ELR (cell line): ENCODE results near the gene ST8SIA5.
A peak's percentile ranks its signal among the peaks of the same experiment; 100 is the strongest.

Source experiments
- DNase-seq: peaks from one replicate; pipeline ENCODE4 v3.0.0-alpha.2; 2015; ENCODE audit warnings: low read depth

The ST8SIA5 gene

DNA sequence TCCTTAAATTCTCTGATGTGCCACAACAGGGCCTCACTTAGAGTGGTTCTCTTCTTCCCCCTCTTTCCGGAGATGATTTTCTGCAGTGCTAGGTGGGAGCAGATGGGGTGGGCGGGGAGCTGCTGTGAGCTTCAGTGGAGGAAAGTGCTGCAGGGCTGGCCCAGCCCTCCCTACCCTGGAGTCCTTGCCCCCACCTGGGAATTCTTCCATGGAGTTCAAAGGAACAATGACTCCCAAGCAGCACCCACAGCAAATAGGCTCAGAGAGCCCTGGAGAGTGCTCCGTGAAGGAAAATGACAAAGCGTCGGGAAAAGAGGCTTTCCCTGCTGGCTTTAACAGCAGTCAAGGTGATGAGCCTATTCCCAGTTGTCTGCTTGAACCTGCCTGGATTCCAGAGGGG lies 128.6 kb downstream of the ST8SIA5 start:
- DNase-seq, result no peak

DNA sequence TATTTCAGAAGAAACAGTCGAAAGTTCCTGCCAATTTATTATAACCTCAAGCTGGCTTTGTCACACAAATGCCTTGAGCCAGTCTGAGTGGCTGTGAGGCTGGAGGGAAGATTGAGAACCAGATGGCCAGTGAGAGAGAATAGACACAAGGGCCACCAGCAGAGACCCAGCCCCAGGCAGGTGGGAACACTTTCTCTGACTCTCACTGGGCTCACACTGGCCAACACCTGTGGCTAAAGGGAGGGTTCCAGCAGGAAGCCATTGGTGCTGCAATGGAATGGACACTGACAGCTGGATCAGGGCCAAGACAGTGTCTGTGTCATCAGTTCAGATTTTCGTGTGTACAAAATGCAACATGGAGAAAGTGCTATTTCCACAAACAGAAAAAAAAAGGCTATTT lies 129.7 kb downstream of the ST8SIA5 start:
- no peak for DNase-seq

DNA sequence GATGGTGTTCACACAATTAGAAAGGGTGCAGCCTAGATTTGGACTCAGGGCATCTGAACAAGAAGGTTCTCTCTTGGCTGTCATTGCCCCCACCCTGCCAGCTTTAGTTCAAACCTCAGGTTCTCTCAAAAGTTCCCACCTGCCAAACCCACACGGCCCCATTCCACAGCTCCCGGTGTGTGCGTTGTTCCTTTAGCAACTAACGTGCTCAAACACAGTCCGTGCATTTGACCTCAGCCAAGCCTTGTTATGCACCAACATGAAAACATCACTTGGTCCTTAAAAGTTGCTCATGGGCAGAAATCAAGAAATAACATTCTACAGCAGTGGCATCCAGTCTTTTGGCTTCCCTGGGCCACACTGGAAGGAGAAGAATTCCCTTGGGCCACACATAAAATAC lies 131.8 kb downstream of the ST8SIA5 start:
- no peak for DNase-seq

DNA sequence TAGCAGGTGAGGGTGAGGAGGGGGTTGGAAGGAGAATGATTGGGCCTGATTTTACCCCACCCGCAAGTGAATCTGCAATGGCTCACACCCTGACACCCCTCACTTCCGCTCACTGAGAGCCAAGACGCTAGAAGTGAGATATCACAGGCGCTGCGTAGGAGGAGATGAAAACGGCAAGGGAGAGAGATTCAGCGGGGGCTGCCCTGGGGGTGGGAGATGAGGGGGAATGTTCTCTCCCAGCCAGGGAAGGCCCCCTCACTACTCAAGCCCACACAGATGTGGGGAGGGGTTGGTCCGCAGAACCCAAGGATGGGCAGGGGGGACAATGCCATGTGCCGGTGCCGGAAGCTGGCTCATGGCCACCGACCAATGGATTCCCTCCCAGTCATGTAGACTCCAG lies 132.7 kb downstream of the ST8SIA5 start:
- no peak for DNase-seq

DNA sequence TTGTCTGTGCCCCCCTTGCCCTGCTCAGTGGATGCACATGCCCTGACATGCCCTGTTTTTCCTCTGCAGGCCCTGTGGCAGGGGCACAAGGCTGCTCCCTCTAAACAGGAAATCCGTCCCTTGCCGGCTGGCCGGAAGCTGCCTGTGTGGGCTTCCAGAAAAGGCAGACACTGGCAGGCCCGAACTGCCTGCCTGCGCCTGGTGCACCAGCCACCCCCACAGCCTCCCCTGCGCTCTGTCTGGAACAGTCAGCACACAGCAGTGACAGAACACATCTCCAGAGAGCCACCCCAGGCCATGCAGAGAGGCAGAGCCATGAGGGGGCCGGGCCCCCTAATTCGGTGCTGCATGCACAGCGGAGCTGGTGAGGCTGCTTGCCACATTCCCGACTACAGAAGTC lies 133.3 kb downstream of the ST8SIA5 start:
- no peak for DNase-seq

DNA sequence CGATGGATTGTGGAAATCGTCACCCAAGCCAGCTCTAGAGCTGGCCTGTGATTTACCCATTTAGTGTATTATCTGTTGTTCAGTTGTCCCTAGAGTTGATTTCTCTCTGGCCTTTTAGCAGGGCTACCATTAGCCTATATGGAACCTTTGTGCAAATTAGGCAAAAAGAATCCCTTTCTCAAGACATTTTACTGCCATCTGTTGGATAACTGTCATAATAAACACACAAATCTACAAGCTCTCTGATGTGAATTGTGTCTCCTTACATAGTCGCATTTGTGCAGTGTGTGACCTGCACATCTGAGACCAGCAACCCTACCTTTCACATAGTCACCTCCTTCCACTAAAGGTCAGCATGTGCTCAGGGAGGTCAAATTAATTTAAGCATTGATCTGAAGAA lies 133.9 kb downstream of the ST8SIA5 start:
- DNase-seq, result peak; percentile 12

DNA sequence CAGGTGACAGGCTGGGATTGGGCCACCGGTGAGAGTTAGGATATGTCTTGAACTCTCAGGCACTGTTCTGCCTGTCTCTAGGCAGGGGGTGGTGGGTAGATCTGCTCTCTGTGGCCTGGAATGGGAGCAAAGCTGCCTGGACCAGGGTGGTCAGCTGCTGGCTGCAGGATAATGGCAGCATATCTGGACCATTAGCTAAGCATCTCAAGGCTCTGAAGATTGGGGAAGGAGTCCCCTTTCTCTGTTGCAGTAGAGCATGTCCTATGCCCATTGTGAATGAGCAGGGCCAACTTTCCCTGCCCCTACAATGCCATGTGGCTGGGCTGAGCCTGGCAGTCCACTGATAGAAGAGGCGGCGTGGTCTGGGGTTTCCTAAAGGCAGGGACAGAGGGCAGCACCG lies 134.4 kb downstream of the ST8SIA5 start:
- no peak for DNase-seq

DNA sequence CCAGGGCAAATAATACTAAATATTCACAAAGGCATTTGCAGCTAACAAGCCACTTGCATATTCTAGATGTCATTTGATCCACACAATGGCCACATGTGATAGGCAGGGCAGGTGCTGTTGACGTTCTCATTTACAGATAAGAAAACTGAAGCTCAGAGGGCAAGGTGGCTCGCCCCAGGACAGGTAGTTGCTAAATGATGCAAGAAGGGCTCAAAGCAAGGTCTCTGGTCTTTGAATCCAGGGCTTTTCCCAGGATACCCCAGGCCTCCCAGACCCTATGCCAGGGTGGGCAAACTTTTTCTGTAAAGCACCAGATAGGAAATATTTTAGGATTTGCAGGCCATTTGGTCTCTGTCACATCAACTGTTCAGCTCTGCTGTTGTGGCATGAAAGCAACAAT lies 135.0 kb downstream of the ST8SIA5 start:
- no peak for DNase-seq

DNA sequence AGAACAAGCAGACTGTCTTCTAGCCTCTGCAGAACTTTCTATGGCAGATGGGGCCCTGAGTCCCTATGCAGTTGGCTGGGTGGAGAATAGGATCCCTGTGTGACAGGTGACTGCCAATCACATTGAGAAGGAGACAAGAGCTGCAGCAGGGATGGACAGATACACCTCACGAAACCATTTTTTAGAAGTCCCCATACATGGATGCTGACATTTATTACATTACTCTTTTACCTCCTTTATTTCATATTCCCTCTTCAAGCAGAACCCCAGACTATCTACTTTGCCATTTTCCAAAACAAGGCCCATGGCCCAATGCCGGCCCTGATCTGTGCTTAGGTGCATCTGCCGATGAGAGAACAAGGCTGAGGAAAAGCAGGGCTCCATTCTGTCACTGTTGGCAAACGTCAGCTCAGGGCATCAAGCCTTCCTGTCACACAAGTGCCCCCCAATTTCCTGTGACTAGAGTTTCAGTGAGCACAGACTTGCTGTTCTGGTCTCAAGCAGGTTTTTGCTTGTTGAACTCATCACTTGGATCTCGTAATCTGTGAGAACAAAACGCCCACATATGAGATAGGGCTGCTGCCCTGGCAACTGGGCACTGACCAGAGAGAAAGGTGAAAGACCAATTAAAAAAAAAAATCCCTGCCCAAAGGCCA lies 135.6 kb downstream of the ST8SIA5 start:
- DNase-seq, result no peak

DNA sequence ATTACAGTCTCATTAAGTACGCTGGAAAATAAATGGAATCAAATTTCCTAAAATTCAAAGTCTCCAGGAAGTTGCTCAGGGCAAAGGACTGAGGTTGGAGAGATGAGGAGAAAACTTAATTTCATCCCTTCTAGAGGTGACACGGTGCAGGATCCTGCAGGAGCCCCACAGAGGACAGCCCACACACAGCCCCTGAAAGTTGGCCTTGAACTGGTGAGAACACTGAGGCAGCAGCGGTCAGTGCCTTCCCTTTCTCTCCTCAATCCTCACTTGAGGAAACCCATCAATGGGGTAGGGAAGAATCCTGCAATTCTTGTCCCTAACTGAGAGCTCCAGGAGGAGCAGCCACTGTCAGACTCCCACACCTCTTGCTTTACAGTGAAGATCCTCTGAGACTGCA lies 137.3 kb downstream of the ST8SIA5 start:
- DNase-seq, result no peak
